C4-2B (cell line): ENCODE data around the gene ATP13A2.

Experiments used
- H3K27ac ChIP-seq: fragments of 450-650 bp; 2 replicates; pipeline ENCODE4 v1.5.1; 2017
- ZFX ChIP-seq: fragments of 450-650 bp; IDR thresholded peaks from 2 replicates; pipeline ENCODE4 v1.6.1; 2017
- TF ChIP-seq, protein P1 (sequence below): fragments of 450-650 bp; conservative IDR thresholded peaks from 2 replicates; pipeline ENCODE4 v1.5.1; 2017; ENCODE audit warnings: mild to moderate bottlenecking

The ATP13A2 gene

DNA sequence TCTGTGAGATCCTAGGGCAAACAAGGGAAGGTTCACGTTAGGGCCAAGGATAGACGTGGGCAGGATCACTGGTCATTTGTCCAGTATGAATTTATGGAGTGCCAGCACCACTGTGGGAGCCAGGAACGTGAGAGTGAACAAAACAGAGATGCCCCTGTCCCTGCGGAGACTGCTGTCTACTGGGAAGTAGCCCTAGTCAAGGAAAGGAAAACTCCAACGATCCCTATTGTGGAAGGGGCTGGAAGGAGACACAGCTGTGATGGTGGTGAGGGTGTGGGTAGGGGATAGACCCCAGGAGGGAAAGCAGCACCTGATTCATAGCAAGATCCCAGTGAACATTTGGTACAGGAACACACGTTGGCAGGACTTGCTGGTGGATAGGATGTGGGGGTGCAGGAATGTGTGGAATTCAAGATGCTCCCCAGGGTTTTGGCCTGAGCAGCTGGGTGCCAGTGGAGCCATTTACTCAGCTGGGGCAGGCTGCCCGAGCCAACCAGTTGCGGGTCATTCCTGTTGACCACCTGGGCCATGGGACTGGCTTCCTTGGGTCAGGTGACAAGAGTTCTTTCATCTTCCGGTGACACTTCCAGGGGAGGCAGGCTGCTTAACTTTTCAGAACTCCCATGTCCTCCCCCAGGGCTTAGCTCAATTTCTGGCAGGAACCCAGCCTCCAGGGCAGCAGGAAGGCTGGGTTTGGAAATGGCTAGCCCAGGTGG is 1.2 kb upstream of the ATP13A2 start:
- TF ChIP-seq, protein P1, sequence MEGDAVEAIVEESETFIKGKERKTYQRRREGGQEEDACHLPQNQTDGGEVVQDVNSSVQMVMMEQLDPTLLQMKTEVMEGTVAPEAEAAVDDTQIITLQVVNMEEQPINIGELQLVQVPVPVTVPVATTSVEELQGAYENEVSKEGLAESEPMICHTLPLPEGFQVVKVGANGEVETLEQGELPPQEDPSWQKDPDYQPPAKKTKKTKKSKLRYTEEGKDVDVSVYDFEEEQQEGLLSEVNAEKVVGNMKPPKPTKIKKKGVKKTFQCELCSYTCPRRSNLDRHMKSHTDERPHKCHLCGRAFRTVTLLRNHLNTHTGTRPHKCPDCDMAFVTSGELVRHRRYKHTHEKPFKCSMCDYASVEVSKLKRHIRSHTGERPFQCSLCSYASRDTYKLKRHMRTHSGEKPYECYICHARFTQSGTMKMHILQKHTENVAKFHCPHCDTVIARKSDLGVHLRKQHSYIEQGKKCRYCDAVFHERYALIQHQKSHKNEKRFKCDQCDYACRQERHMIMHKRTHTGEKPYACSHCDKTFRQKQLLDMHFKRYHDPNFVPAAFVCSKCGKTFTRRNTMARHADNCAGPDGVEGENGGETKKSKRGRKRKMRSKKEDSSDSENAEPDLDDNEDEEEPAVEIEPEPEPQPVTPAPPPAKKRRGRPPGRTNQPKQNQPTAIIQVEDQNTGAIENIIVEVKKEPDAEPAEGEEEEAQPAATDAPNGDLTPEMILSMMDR: no peak
- TF ChIP-seq ZFX: no peak
- H3K27ac ChIP-seq: no peak overlapping the region

DNA sequence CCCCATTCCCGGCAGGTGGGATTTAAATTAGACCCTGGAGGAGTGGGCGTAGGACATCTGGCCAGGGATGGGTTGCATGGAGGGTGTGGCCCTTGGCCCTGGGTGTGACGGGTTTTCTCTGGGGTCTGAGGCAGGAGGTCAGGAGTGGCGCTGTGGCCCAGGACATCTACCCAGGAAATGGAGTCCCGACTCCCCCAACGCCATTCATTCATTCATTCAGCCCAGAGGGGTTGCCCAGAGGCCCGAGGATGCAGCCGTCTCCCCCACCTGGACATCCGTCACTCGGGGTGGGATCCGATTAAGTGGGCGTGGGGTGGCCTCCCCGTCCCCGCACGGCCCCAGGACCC is 663 bp downstream of the ATP13A2 start:
- H3K27ac ChIP-seq: peak overlapping the region; percentile 67
- TF ChIP-seq ZFX: no peak
- TF ChIP-seq, protein P1: no peak

DNA sequence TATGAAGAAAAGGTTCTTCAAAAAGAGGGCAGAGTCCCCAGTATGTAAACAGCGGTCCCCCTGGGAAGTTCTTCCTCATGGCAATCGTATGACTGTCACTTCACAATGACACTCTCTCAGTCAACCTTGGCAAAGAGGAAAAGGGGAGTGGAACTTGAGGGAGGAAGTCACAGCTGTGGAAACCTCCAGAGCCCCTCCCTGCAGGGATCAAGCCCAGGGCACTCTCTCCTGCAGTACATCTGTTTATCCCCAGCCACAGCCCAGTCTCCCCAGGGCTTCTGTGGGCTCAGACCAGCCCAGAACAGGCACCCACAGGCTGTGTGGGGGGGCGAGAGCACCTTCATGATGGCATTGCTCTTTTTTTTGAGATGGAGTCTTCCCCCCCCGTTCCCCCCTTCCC is 2.0 kb downstream of the ATP13A2 start:
- TF ChIP-seq, protein P1: no peak
- TF ChIP-seq ZFX: no peak

DNA sequence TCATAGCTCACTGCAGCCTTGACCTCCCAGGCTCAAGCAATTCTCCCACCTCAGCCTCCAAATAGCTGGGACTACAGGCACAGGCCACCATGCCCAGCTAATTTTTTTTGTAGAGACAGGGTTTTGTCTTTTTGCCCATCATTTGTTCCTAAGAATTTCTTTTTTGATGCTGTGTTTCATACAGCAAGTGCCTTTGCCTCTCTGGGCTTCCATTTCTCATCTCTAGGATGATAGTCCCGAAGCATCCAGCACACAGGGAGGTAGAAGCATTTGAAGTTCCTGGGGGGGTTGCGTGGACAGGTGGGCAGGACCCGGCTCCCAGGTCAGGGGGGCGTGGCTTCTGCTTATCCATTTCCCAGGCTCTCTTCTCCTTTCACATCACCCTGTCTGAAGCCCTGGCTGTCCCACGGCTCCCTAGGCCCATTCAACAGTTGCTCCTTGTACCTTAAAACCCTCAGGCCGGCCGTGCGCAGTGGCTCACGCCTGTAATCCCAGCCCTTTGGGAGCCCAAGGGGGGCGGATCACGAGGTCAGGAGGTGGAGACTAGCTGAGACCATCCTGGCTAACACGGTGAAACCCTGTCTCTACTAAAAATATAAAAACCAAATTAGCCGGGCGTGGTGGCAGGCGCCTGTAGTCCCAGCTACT is 3.4 kb downstream of the ATP13A2 start:
- H3K27ac ChIP-seq: no peak overlapping the region
- TF ChIP-seq, protein P1: no peak

More for the DNA sequence above, 2.0 kb downstream of the ATP13A2 start:
- no peak overlapping the region for H3K27ac ChIP-seq

DNA sequence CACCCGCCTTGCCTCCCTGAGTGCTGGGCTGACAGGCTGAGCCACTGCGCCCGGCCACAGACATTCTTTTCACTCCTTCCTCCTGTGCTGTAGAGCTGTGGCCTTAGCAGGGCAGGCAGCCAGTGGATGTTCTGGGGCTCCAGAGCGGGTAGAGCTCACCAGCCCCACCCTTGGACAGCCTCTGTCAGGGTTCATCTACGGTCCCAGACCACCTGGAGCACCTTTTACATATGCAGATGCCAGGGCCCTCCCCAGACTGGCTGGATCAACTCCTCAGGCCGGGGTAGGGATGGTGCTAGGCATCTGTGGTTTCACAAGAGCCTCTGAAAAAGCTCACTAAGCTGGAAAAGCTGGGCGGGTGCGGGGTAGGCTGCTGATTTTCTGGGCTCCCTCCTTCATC is 4.6 kb downstream of the ATP13A2 start:
- H3K27ac ChIP-seq: no peak overlapping the region
- TF ChIP-seq, protein P1: no peak
- no peak for TF ChIP-seq ZFX

DNA sequence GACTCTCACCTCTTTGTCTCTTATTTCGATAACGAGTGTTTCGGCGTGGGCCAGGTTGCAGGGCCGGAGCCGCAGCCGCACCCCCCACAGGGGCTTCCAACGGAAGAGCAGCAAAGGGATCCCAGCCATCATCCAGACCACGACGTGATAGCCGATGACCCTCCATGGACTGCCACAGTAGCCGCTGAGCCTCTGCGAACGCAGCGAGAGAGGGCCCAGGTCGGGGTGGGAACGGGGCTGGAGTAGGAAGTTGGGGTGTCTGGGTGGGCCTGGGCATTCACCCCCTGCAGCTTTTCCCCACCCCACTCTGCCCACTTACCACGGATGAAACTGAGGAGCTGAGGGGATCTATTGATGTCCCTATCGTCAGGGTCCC is 6.4 kb downstream of the ATP13A2 start:
- TF ChIP-seq, protein P1: no peak
- TF ChIP-seq ZFX: no peak
- H3K27ac ChIP-seq: no peak overlapping the region

DNA sequence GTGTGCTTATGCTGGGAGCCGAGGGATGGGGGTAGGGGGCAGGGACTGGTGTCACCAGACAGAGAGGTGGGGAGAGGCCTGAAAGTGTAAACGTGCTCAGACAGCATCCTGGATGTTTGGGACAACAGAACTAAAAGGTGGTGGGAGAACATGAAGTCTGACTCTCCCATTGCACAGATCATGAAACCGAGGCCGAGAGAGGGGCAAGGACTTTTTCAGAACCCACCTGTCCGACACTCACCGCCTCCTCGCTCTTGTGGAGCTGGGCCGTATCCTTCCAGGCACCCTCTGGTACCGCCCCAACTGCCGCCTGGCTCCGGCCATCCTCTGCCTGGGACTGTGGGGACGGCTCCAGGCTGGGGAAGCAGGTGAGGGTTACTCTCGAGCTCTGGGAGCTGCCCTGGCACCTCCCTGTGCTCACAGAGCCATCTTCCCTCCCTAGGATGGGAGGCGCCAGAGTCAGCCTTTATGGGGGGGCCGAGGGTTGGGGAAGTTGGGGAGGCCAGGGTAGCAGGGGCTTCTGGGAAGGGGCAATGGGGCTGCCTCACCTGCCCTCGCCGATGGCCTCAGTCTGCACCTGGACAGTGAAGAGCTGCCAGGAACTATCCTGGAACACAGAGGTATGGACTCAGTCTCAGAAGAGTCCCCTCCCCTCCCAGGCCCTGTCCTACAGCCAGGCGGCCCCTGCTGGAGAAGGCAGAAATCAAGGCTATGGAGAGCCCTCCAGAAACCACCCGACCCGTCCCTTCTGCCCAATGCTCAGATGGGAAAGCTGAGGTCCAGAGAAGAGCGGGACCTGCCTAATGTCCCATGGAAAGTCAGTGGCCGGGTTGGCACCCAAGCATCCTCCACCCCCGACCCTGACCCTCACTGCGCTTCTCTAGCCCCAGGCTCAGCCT is 7.0 kb downstream of the ATP13A2 start:
- TF ChIP-seq ZFX: no peak
- TF ChIP-seq, protein P1: no peak
- H3K27ac ChIP-seq: no peak overlapping the region
